Measurements from ENCODE around the gene ZDHHC3. TPM values are rescaled to one million over a fixed set of nuclear protein-coding genes. Genes with fewer than 3 reads are reported as not detected.
"Not testable (repeated sequence)": the region's sequence is repeated elsewhere in the genome, so short reads cannot be mapped to it uniquely, and the experiment has no call there.

Gene ZDHHC3
- polyA plus RNA-seq, 1 donor, result 77.2 TPM

GRCh38 chr3:44954304-44954703 lies 21.7 kb downstream of the ZDHHC3 start:
- Histone ChIP-seq H3K27ac (ENCODE audit: low read length) (no peak overlapping the region), H3K4me1 (ENCODE audit: control insufficient read depth, insufficient read depth, low read length) (no peaks in the 10 kb centered on the region)
- no CpG with 5 or more reads among the region's 5 CpGs for WGBS (ENCODE audit: insufficient coverage, low lambda C conversion rate)

DNA sequence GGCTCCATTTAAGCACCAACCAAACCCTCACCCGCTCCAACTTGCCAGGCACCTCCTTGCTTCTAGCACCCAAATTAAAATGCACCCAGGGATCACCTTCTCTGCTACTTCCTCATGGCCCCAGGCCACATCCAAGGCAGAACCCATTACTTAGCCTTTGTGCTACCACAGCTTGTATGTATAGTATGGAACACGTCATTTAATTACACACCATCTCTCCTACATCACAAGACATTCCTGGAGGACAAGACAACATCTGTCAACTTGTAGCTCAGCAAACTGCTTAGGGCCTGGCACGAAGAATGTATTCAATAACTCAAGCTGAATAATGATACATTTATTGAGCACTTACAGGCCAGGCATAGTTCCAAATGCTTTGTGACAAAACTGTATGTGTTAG lies 23.3 kb downstream of the ZDHHC3 start:
- no peaks in the 10 kb centered on the region for H3K4me1 ChIP-seq (ENCODE audit: control insufficient read depth, insufficient read depth, low read length)
- no peak overlapping the region for H3K4me3 ChIP-seq (ENCODE audit: low read length)
- no CpG with 5 or more reads among the region's 3 CpGs for WGBS (ENCODE audit: insufficient coverage, low lambda C conversion rate)
- DNase-seq, result no peak
- peaks cover 48% of the 10 kb centered on the region for H3K36me3 ChIP-seq (ENCODE audit: control insufficient read depth, insufficient read depth, low read length)
- H3K27me3 ChIP-seq (ENCODE audit: control insufficient read depth, insufficient read depth, low read length), result no peaks in the 10 kb centered on the region
- no peak overlapping the region for H3K27ac ChIP-seq (ENCODE audit: low read length)
- H3K9me3 ChIP-seq (ENCODE audit: control insufficient read depth, low read depth, low read length), result no peaks in the 10 kb centered on the region

More at GRCh38 chr3:44954304-44954703, 21.7 kb downstream of the ZDHHC3 start:
- Histone ChIP-seq H3K9me3 (ENCODE audit: control insufficient read depth, low read depth, low read length) (no peaks in the 10 kb centered on the region), H3K36me3 (ENCODE audit: control insufficient read depth, insufficient read depth, low read length) (peaks cover 55% of the 10 kb centered on the region), H3K4me3 (ENCODE audit: low read length) (no peak overlapping the region), H3K27me3 (ENCODE audit: control insufficient read depth, insufficient read depth, low read length) (no peaks in the 10 kb centered on the region)
- no peak for DNase-seq

DNA sequence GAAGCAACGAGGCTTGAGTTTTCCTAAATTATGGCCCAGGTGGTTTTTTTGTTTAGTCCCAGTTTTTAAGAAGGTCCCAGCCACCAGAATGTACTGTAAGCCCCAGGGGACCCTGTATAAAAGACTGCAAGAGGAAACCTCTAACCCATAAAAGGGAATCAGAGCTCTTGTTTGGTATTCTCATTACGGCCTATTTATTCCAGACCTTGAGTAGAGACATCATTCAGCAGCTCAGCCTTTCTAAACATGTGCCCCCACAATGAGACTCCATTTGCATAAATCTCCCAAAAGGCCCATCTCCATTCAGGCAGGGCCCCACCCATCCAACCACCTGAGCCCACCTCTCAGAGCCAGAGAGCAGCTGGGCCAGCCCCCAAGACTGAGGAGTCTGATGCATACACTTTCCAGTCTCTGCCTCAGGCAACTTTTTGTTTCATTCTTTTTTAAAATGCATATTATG lies 25.7 kb downstream of the ZDHHC3 start:
- H3K4me1 ChIP-seq (ENCODE audit: control insufficient read depth, insufficient read depth, low read length), result no peaks in the 10 kb centered on the region
- no peak for DNase-seq
- H3K27ac ChIP-seq (ENCODE audit: low read length), result no peak overlapping the region
- H3K36me3 ChIP-seq (ENCODE audit: control insufficient read depth, insufficient read depth, low read length), result peaks cover 44% of the 10 kb centered on the region
- H3K27me3 ChIP-seq (ENCODE audit: control insufficient read depth, insufficient read depth, low read length), result no peaks in the 10 kb centered on the region
- WGBS (ENCODE audit: insufficient coverage, low lambda C conversion rate), result no CpG with 5 or more reads among the region's 2 CpGs
- no peak overlapping the region for H3K4me3 ChIP-seq (ENCODE audit: low read length)
- no peaks in the 10 kb centered on the region for H3K9me3 ChIP-seq (ENCODE audit: control insufficient read depth, low read depth, low read length)

- H3K4me3 ChIP-seq (ENCODE audit: low read length); H3K9me3 ChIP-seq (ENCODE audit: control insufficient read depth, low read depth, low read length); H3K4me1 ChIP-seq (ENCODE audit: control insufficient read depth, insufficient read depth, low read length); H3K27ac ChIP-seq (ENCODE audit: low read length); H3K27me3 ChIP-seq (ENCODE audit: control insufficient read depth, insufficient read depth, low read length); DNase-seq: not testable (repeated sequence)
- peaks cover 42% of the 10 kb centered on the region for H3K36me3 ChIP-seq (ENCODE audit: control insufficient read depth, insufficient read depth, low read length)
- WGBS (ENCODE audit: insufficient coverage, low lambda C conversion rate), result no CpG with 5 or more reads among the region's 4 CpGs
Observed at GRCh38 chr3:44949770-44950169, 26.2 kb downstream of the ZDHHC3 start.

DNA sequence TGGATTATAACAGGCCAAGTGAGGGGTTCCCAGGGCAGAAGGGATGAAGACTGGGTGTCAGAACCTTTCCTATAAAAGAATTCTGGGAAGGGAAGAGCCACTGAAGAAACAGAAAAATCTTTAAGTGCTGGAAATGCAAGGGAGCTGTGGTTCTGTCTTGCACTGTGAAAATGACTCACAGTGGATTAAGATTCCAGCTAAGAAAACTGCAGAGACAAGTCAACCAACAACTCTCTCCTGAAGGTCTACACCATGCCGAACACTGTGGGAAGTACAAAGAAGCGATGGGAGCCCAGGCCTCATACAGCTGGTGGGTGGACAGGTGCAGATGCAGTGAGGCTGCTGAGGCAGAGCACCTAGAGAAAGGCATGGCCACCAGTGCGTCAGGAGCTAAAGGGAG lies 27.7 kb downstream of the ZDHHC3 start:
- Histone ChIP-seq H3K27ac (ENCODE audit: low read length) (no peak overlapping the region), H3K36me3 (ENCODE audit: control insufficient read depth, insufficient read depth, low read length) (peaks cover 38% of the 10 kb centered on the region), H3K4me3 (ENCODE audit: low read length) (no peak overlapping the region), H3K9me3 (ENCODE audit: control insufficient read depth, low read depth, low read length) (no peaks in the 10 kb centered on the region), H3K27me3 (ENCODE audit: control insufficient read depth, insufficient read depth, low read length) (no peaks in the 10 kb centered on the region), H3K4me1 (ENCODE audit: control insufficient read depth, insufficient read depth, low read length) (no peaks in the 10 kb centered on the region)
- DNase-seq, result no peak
- WGBS (ENCODE audit: insufficient coverage, low lambda C conversion rate), result no CpG with 5 or more reads among the region's 3 CpGs

- Histone ChIP-seq H3K4me1 (ENCODE audit: control insufficient read depth, insufficient read depth, low read length) (no peaks in the 10 kb centered on the region), H3K9me3 (ENCODE audit: control insufficient read depth, low read depth, low read length) (no peaks in the 10 kb centered on the region), H3K27ac (ENCODE audit: low read length) (no peak overlapping the region), H3K4me3 (ENCODE audit: low read length) (no peak overlapping the region), H3K36me3 (ENCODE audit: control insufficient read depth, insufficient read depth, low read length) (peaks cover 75% of the 10 kb centered on the region), H3K27me3 (ENCODE audit: control insufficient read depth, insufficient read depth, low read length) (no peaks in the 10 kb centered on the region)
- DNase-seq, result no peak
- no CpG with 5 or more reads among the region's 9 CpGs for WGBS (ENCODE audit: insufficient coverage, low lambda C conversion rate)
Observed at GRCh38 chr3:44942202-44942921, 33.6 kb downstream of the ZDHHC3 start.

DNA sequence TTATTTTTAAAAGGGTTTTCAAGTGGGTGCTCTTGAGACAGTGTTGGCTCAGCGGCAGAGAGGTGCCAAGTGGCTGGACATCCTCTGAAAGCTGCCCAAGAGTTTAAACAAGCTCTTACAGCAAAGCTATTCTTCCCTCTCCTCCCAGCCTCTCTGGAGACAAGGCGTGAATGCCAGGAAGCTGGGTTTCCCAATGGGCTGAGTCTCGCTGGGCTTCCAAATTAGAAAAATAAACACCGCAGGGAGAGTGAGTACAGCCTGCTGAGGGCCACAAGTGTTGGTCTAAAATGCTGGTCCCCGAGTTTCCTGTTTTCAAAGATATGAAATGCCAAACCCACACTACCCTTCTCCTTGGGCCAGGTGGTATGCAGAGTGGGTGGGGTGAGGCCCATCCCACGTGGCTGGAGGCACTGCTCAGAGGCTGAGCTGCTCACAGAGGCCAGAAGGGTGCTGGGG lies 36.4 kb downstream of the ZDHHC3 start:
- Histone ChIP-seq H3K27ac (ENCODE audit: low read length) (no peak overlapping the region), H3K9me3 (ENCODE audit: control insufficient read depth, low read depth, low read length) (no peaks in the 10 kb centered on the region), H3K36me3 (ENCODE audit: control insufficient read depth, insufficient read depth, low read length) (peaks cover 70% of the 10 kb centered on the region), H3K27me3 (ENCODE audit: control insufficient read depth, insufficient read depth, low read length) (no peaks in the 10 kb centered on the region), H3K4me3 (ENCODE audit: low read length) (no peak overlapping the region), H3K4me1 (ENCODE audit: control insufficient read depth, insufficient read depth, low read length) (no peaks in the 10 kb centered on the region)
- WGBS (ENCODE audit: insufficient coverage, low lambda C conversion rate), result no CpG with 5 or more reads among the region's 6 CpGs
- no peak for DNase-seq

- no peaks in the 10 kb centered on the region for H3K9me3 ChIP-seq (ENCODE audit: control insufficient read depth, low read depth, low read length)
- no peaks in the 10 kb centered on the region for H3K4me1 ChIP-seq (ENCODE audit: control insufficient read depth, insufficient read depth, low read length)
- WGBS (ENCODE audit: insufficient coverage, low lambda C conversion rate), result no CpG with 5 or more reads among the region's 14 CpGs
- H3K27me3 ChIP-seq (ENCODE audit: control insufficient read depth, insufficient read depth, low read length), result no peaks in the 10 kb centered on the region
- H3K27ac ChIP-seq (ENCODE audit: low read length), result no peak overlapping the region
- H3K36me3 ChIP-seq (ENCODE audit: control insufficient read depth, insufficient read depth, low read length), result peaks cover 72% of the 10 kb centered on the region
- DNase-seq, result no peak
- no peak overlapping the region for H3K4me3 ChIP-seq (ENCODE audit: low read length)
Observed at GRCh38 chr3:44932986-44933944, 42.7 kb downstream of the ZDHHC3 start.

GRCh38 chr3:44932271-44932670 lies 43.7 kb downstream of the ZDHHC3 start:
- H3K9me3 ChIP-seq (ENCODE audit: control insufficient read depth, low read depth, low read length), result no peaks in the 10 kb centered on the region
- no peaks in the 10 kb centered on the region for H3K27me3 ChIP-seq (ENCODE audit: control insufficient read depth, insufficient read depth, low read length)
- 100% methylated on average over 1 of the region's 2 CpGs for WGBS (ENCODE audit: insufficient coverage, low lambda C conversion rate)
- no peak for DNase-seq
- H3K27ac ChIP-seq (ENCODE audit: low read length), result no peak overlapping the region
- no peak overlapping the region for H3K4me3 ChIP-seq (ENCODE audit: low read length)
- peaks cover 2% of the 10 kb centered on the region for H3K4me1 ChIP-seq (ENCODE audit: control insufficient read depth, insufficient read depth, low read length)
- peaks cover 72% of the 10 kb centered on the region for H3K36me3 ChIP-seq (ENCODE audit: control insufficient read depth, insufficient read depth, low read length)

DNA sequence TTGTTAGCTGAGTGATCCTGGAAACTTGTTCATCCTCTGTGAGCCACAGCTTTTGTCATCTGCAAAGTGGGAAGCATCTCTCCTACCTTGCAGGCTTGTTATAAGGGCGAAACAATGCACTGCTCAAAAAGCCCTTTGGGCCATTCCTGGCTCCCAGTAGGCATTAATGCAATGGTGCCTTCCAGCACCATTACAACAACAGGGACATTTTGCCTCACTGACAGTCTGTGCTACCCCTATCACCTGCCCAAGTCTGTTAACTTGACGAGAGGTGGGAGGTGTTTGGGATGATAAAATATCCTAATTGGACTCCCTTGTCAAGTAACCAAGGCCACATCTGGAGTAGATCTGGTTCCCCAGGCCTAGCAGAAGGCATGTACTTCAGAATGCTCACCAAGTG lies 44.2 kb downstream of the ZDHHC3 start:
- H3K4me3 ChIP-seq (ENCODE audit: low read length), result no peak overlapping the region
- H3K36me3 ChIP-seq (ENCODE audit: control insufficient read depth, insufficient read depth, low read length), result peaks cover 76% of the 10 kb centered on the region
- peaks cover 7% of the 10 kb centered on the region for H3K4me1 ChIP-seq (ENCODE audit: control insufficient read depth, insufficient read depth, low read length)
- no peak overlapping the region for H3K27ac ChIP-seq (ENCODE audit: low read length)
- no peaks in the 10 kb centered on the region for H3K27me3 ChIP-seq (ENCODE audit: control insufficient read depth, insufficient read depth, low read length)
- no peaks in the 10 kb centered on the region for H3K9me3 ChIP-seq (ENCODE audit: control insufficient read depth, low read depth, low read length)
- no peak for DNase-seq
- no CpG with 5 or more reads among the region's 2 CpGs for WGBS (ENCODE audit: insufficient coverage, low lambda C conversion rate)

Measured in large intestine (tissue), 3 donors.